Activated T-cell treated with anti-CD3 and anti-CD28 coated beads, Interleukin-2, amount 50 U/mL, for 48 hours (primary cell): ENCODE measurements around the gene DCUN1D2.

Experiments used
- DNase-seq, 2 experiments: peaks; one replicate each; pipeline ENCODE4 v3.0.0-alpha.2; 2020

The DCUN1D2 gene

GRCh38 chr13:113406321-113407102 lies 84.0 kb downstream of the DCUN1D2 start:
- DNase-seq = no peak
